GM23248 (cell line): ENCODE data around the gene RBP4. TPM values are rescaled to one million over a fixed set of nuclear protein-coding genes. Genes with fewer than 3 reads are reported as not detected.
A peak's percentile ranks its signal among the peaks of the same experiment; 100 is the strongest.

Experiments used
- DNase-seq: peaks from one replicate; pipeline ENCODE4 v3.0.0-alpha.2; 2015
- H2AFZ ChIP-seq: fragments of 200-600 bp; sonication (generic); 2 replicates; pipeline ENCODE4 v1.6.1; 2016; ENCODE audit warnings: antibody characterized with exemption
- H3F3A ChIP-seq: fragments of 200-600 bp; sonication (generic); 2 replicates; pipeline ENCODE4 v1.6.1; 2016; ENCODE audit warnings: mild to moderate bottlenecking, antibody characterized with exemption, mixed run types; ENCODE audit not compliant: insufficient read depth
- H3K27ac ChIP-seq: fragments of 200-600 bp; sonication (generic); 2 replicates; pipeline ENCODE4 v1.5.1; 2016; ENCODE audit warnings: mild to moderate bottlenecking
- H3K27me3 ChIP-seq: fragments of 200-600 bp; sonication (generic); replicated peaks from 2 replicates; pipeline ENCODE4 v1.6.1; 2016; ENCODE audit warnings: mild to moderate bottlenecking; ENCODE audit not compliant: insufficient read depth
- H3K36me3 ChIP-seq: fragments of 200-600 bp; sonication (generic); 2 replicates; pipeline ENCODE4 v1.6.1; 2016; ENCODE audit warnings: low read depth, mild to moderate bottlenecking
- H3K4me1 ChIP-seq: fragments of 200-600 bp; sonication (generic); 2 replicates; pipeline ENCODE4 v1.6.1; 2016; ENCODE audit warnings: mild to moderate bottlenecking; ENCODE audit not compliant: insufficient read depth
- H3K4me2 ChIP-seq: fragments of 200-600 bp; sonication (generic); one replicate; pipeline ENCODE4 v1.6.1; 2016; ENCODE audit warnings: mild to moderate bottlenecking; ENCODE audit not compliant: unreplicated experiment
- H3K4me3 ChIP-seq: fragments of 200-600 bp; sonication (generic); 2 replicates; pipeline ENCODE4 v1.5.1; 2016; ENCODE audit warnings: mild to moderate bottlenecking
- H3K79me2 ChIP-seq: fragments of 200-600 bp; sonication (generic); 2 replicates; pipeline ENCODE4 v1.6.1; 2016; ENCODE audit warnings: mild to moderate bottlenecking; ENCODE audit not compliant: insufficient read depth
- H3K9ac ChIP-seq: fragments of 200-600 bp; sonication (generic); 2 replicates; pipeline ENCODE4 v1.6.1; 2016; ENCODE audit warnings: mild to moderate bottlenecking
- H3K9me2 ChIP-seq: fragments of 200-600 bp; sonication (generic); 2 replicates; pipeline ENCODE4 v1.6.1; 2016; ENCODE audit warnings: mixed run types, mild to moderate bottlenecking, moderate library complexity; ENCODE audit not compliant: insufficient read depth
- H3K9me3 ChIP-seq: fragments of 200-600 bp; sonication (generic); one replicate; pipeline ENCODE4 v1.6.1; 2017; ENCODE audit warnings: low read depth
- H4K20me1 ChIP-seq: fragments of 200-600 bp; sonication (generic); 2 replicates; pipeline ENCODE4 v1.6.0; 2016; ENCODE audit not compliant: insufficient read depth
- EZH2 ChIP-seq: fragments of 200-600 bp; sonication (generic); IDR thresholded peaks from 2 replicates; pipeline ENCODE4 v1.6.1; 2018; ENCODE audit warnings: antibody characterized with exemption, mild to moderate bottlenecking; ENCODE audit not compliant: insufficient read depth, poor library complexity, severe bottlenecking
- EZH2phosphoT487 ChIP-seq: fragments of 200-600 bp; sonication (generic); IDR thresholded peaks from 2 replicates; pipeline ENCODE4 v1.6.1; 2018; ENCODE audit warnings: antibody characterized with exemption, moderate library complexity, mild to moderate bottlenecking, low read depth; ENCODE audit not compliant: insufficient read depth
- WGBS, 2 experiments: methylation state at CpG; one replicate each; pipeline ENCODE4 v1.1.6; 2015 to 2017; ENCODE audit warnings: low lambda C conversion rate in 2 of 2, low coverage in 1 of 2; ENCODE audit errors: missing lambda C conversion rate in 2 of 2; 5-methylcytosine and 5-hydroxymethylcytosine counted together
- in situ Hi-C: fragments of 300-500 bp; cut with MboI; formaldehyde crosslinking; loops from 2 replicates; pipeline ENCODE4 v1.15.0; 2020
- polyA plus RNA-seq: library from polyadenylated mRNA; unstranded; fragments of >200 nt; fragmentation: Nextera tagmentation; extraction: Ambion mirVana; gene quantifications from 2 replicates; pipeline ENCODE4 v1.2.1, GENCODE V29; 2016
- total RNA-seq: library from RNA; depleted of rRNA; stranded (reverse); fragments of >200 nt; shearing (Covaris generic); gene quantifications from 2 replicates; pipeline ENCODE4 v1.2.3, GENCODE V29; 2014

Gene RBP4
- total and polyA plus RNA-seq, 2 experiments from 2014 or later: 0.46 TPM; not detected in 1

DNA sequence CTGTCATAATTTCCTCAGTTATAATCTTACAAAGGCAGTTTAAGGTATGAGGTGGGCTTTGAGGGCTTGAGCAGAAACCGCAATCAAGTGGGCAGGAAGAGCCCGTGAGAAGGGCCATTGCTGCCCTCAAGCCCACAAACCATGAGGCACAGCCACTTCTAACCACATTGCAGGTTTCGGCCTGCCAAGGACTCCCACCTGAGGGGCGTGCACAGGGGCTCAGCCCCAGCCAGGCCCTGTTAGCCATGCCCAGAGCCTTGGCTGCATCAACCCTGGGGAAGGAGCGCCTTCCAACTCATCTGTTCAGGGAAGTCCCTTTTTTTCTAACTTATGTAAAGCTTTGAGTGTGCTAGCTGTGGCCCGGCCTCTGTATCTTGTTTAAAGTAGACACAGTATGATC is 40.5 kb downstream of the RBP4 start:
- no peak for DNase-seq
- Histone ChIP-seq H3K4me2 (no peak overlapping the region), H3K4me1 (no peaks in the 10 kb centered on the region), H3K9me3 (no peaks in the 10 kb centered on the region), H2AFZ (no peak overlapping the region), H3K27ac (no peak overlapping the region), H3K36me3 (no peaks in the 10 kb centered on the region), H3K4me3 (no peak overlapping the region), H4K20me1 (no peaks in the 10 kb centered on the region), H3K27me3 (peaks cover 9% of the 10 kb centered on the region), H3K9ac (no peak overlapping the region), H3K9me2 (no peaks in the 10 kb centered on the region), H3K79me2 (no peaks in the 10 kb centered on the region), H3F3A (no peaks in the 10 kb centered on the region)
- TF ChIP-seq EZH2 (no peak), EZH2phosphoT487 (no peak)
- in situ Hi-C loops: no loop called here
- 54 to 61% methylated on average over 6 of the region's 6 CpGs for WGBS, 2 experiments

DNA sequence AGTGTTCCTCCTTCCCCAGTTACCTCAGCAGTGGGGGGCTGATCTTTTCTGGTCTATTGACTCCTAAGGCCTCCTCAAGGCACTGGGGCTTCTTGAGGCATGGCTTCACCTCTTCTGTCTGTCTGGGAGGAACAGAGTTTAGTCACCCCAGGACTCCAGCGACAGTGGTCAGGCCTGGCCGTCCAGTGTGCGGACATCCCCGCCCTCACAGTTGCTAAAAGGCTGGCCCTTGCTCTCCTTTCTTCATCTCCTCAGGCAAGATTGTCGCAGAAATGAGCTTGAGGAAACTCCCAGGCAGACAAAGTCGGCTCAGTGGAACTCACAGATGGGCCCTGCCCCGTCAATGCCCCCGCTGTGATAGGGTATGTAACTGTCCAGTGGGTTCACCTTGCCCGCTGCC is 41.5 kb downstream of the RBP4 start:
- Histone ChIP-seq H3K9ac (no peak overlapping the region), H3K4me1 (no peaks in the 10 kb centered on the region; the same call in 1 of the 2 replicates), H3K9me3 (no peaks in the 10 kb centered on the region), H3K4me3 (no peak overlapping the region), H4K20me1 (no peaks in the 10 kb centered on the region), H2AFZ (no peak overlapping the region), H3K27ac (no peak overlapping the region), H3F3A (no peaks in the 10 kb centered on the region), H3K36me3 (no peaks in the 10 kb centered on the region), H3K79me2 (no peaks in the 10 kb centered on the region), H3K27me3 (peaks cover 3% of the 10 kb centered on the region; the same call in 1 of the 2 replicates), H3K4me2 (no peak overlapping the region), H3K9me2 (no peaks in the 10 kb centered on the region)
- in situ Hi-C loops: no loop called here
- DNase-seq: no peak
- 78 to 81% methylated on average over 9 of the region's 9 CpGs for WGBS, 2 experiments
- TF ChIP-seq EZH2phosphoT487 (no peak), EZH2 (no peak)

DNA sequence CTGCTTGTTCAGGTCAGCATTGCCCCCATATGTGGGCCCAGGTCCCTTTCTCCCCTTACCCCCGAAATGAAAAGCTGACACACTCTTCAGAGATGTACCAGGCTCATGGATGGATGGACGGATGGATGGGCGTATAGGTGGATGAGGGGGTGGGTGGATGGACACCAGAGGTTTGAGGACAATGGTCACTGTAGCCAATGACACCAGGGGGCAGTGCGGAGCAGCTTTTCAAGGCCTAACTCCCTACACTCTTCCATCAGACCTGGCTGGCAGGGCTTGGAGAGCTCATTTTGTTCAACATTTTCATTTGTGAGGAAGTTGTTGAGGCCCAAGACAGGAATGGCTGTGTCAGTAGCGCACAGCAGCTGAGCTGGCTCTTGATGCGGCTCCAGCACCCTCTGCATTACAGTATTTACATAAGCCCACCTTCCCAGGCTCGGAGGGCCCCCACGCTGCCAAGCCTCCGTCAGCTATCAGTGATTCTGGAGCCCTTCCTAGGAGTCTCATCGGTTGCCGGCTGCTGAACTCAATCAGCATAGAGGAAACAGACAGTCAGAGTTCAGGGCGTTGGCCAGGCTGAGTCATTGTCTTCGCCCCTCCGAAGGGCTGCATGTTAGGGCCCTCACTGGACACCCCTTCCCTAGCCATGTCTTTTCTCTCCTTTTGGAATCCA is 46.1 kb downstream of the RBP4 start:
- Histone ChIP-seq H2AFZ (peak overlapping the region; percentile 83), H3K36me3 (no peaks in the 10 kb centered on the region), H4K20me1 (no peaks in the 10 kb centered on the region), H3K27ac (no peak overlapping the region), H3K79me2 (no peaks in the 10 kb centered on the region), H3K9me3 (no peaks in the 10 kb centered on the region), H3K9ac (no peak overlapping the region), H3K27me3 (no peaks in the 10 kb centered on the region), H3K4me3 (no peak overlapping the region), H3K4me1 (no peaks in the 10 kb centered on the region; the same call in 1 of the 2 replicates), H3F3A (no peaks in the 10 kb centered on the region), H3K9me2 (no peaks in the 10 kb centered on the region), H3K4me2 (no peak overlapping the region)
- 15 to 16% methylated on average over 14 of the region's 14 CpGs for WGBS, 2 experiments
- DNase-seq: peak; percentile 74
- in situ Hi-C loops: no loop called here
- TF ChIP-seq EZH2phosphoT487: no peak

DNA sequence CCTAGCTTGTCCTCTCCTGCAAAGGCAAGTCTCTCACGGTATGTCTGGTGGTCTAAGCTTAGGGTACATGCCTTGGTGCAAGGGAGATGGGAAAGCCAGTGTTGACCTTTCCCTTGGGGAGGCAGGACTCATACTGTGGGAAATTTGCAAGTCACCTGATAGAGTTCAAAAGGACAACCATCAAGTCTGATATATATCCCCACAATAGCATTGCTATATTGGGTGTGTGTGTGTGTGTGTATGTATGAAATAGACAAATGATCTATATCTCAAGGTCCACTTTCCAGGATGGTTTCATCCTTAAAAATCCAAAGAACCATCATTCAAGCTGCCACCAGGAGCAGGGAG is 46.7 kb downstream of the RBP4 start:
- Histone ChIP-seq H3K4me3 (no peak overlapping the region), H2AFZ (no peak overlapping the region), H3K4me2 (no peak overlapping the region), H4K20me1 (no peaks in the 10 kb centered on the region), H3K27me3 (no peaks in the 10 kb centered on the region), H3K9me2 (no peaks in the 10 kb centered on the region), H3K27ac (no peak overlapping the region), H3K9ac (no peak overlapping the region), H3K79me2 (no peaks in the 10 kb centered on the region), H3K9me3 (no peaks in the 10 kb centered on the region), H3F3A (no peaks in the 10 kb centered on the region), H3K36me3 (no peaks in the 10 kb centered on the region), H3K4me1 (no peaks in the 10 kb centered on the region; the same call in 1 of the 2 replicates)
- in situ Hi-C loops: no loop called here
- no peak for DNase-seq
- WGBS, 2 experiments: 47 to 58% methylated on average over 1 of the region's 1 CpG
- TF ChIP-seq EZH2 (no peak), EZH2phosphoT487 (no peak)
